CD14-positive monocyte (primary cell): ENCODE measurements around the gene SLC2A6. TPM values are rescaled to one million over a fixed set of nuclear protein-coding genes. Genes with fewer than 3 reads are reported as not detected.

Experiments
- DNase-seq, 3 donors: peaks; one replicate each; pipeline ENCODE4 v3.0.0-alpha.2; 2011 to 2022
- H2AFZ ChIP-seq: 2 replicates; pipeline ENCODE4 v1.6.0; 2012; ENCODE audit warnings: mild to moderate bottlenecking, low read depth, low read length, inconsistent platforms; ENCODE audit not compliant: insufficient read depth, poor library complexity, severe bottlenecking
- H3K27ac ChIP-seq, 2 donors: 1 replicate in 1 of 2; 2 replicates in 1 of 2; pipeline ENCODE4 v1.5.1; 2012 to 2013; ENCODE audit warnings: low read length in 2 of 2, control low read depth in 1 of 2, inconsistent platforms in 1 of 2, low read depth in 1 of 2, mild to moderate bottlenecking in 1 of 2
- H3K27me3 ChIP-seq, 2 donors: one replicate each; pipeline versions ENCODE4 v1.6.0 to v1.6.1; 2011 to 2013; ENCODE audit warnings: low read length in 2 of 2; ENCODE audit not compliant: control insufficient read depth in 2 of 2, insufficient read depth in 2 of 2
- H3K36me3 ChIP-seq, 2 donors: replicated peaks in 1 of 2; 1 replicate in 1 of 2; 2 replicates in 1 of 2; pipeline versions ENCODE4 v1.5.1 to v1.6.1; 2012 to 2013; ENCODE audit warnings: low read length in 2 of 2, control low read depth in 1 of 2, inconsistent platforms in 1 of 2, mild to moderate bottlenecking in 1 of 2; ENCODE audit not compliant: insufficient read depth in 2 of 2, control insufficient read depth in 1 of 2
- H3K4me1 ChIP-seq, 2 donors: 1 replicate in 1 of 2; 2 replicates in 1 of 2; pipeline versions ENCODE4 v1.5.1 to v1.6.1; 2012 to 2013; ENCODE audit warnings: low read length in 2 of 2, control low read depth in 1 of 2, inconsistent platforms in 1 of 2, mild to moderate bottlenecking in 1 of 2, moderate library complexity in 1 of 2; ENCODE audit not compliant: insufficient read depth in 2 of 2, control insufficient read depth in 1 of 2
- H3K4me2 ChIP-seq: replicated peaks from 2 replicates; pipeline ENCODE3; 2012; ENCODE audit warnings: low read length, moderate library complexity, mild to moderate bottlenecking; ENCODE audit not compliant: poor library complexity, severe bottlenecking; ENCODE audit errors: extremely low read depth
- H3K4me3 ChIP-seq, 3 experiments: fragments of 200-600 bp in 1 of 3; sonication (generic) in 1 of 3; replicated peaks in 1 of 3; 1 replicate in 2 of 3; 2 replicates in 1 of 3; pipeline ENCODE4 v1.5.1; 2011 to 2013; ENCODE audit warnings: low read length in 3 of 3, mild to moderate bottlenecking in 3 of 3, control low read depth in 2 of 3, low read depth in 2 of 3, inconsistent platforms in 1 of 3, moderate library complexity in 1 of 3
- H3K79me2 ChIP-seq: 2 replicates; pipeline ENCODE4 v1.6.0; 2012; ENCODE audit warnings: mild to moderate bottlenecking, control low read depth, inconsistent platforms, low read length, moderate library complexity; ENCODE audit not compliant: insufficient read depth
- H3K9ac ChIP-seq: 2 replicates; pipeline ENCODE4 v1.6.0; 2017; ENCODE audit warnings: low read length, mild to moderate bottlenecking; ENCODE audit not compliant: insufficient read depth, poor library complexity, severe bottlenecking
- H3K9me3 ChIP-seq, 2 donors: replicated peaks in 1 of 2; 1 replicate in 1 of 2; 2 replicates in 1 of 2; pipeline versions ENCODE4 v1.5.1 to v1.6.1; 2012 to 2013; ENCODE audit warnings: low read length in 2 of 2, control low read depth in 1 of 2; ENCODE audit not compliant: control insufficient read depth in 1 of 2, insufficient read depth in 1 of 2
- H4K20me1 ChIP-seq: 2 replicates; pipeline ENCODE4 v1.6.0; 2012; ENCODE audit warnings: mild to moderate bottlenecking, low read length, control low read depth, moderate library complexity; ENCODE audit not compliant: insufficient read depth
- H3K27ac Mint-ChIP-seq, 7 donors: one replicate each; pipeline ENCODE4 v1.8.0; 2020; ENCODE audit warnings: mild to moderate bottlenecking in 7 of 7, mixed read lengths in 7 of 7, moderate library complexity in 6 of 7, inconsistent platforms in 2 of 7
- H3K27me3 Mint-ChIP-seq, 3 donors: one replicate each; pipeline ENCODE4 v1.8.0; 2021 to 2022; ENCODE audit warnings: low read depth in 3 of 3, mild to moderate bottlenecking in 3 of 3, mixed read lengths in 3 of 3, moderate library complexity in 3 of 3, inconsistent platforms in 1 of 3
- H3K36me3 Mint-ChIP-seq, 2 donors: one replicate each; pipeline ENCODE4 v1.8.0; 2020; ENCODE audit warnings: mixed read lengths in 2 of 2, inconsistent platforms in 1 of 2, mild to moderate bottlenecking in 1 of 2
- H3K4me1 Mint-ChIP-seq: one replicate; pipeline ENCODE4 v1.8.0; 2020; ENCODE audit warnings: mild to moderate bottlenecking, mixed read lengths
- H3K4me3 Mint-ChIP-seq, 2 donors: one replicate each; pipeline ENCODE4 v1.8.0; 2020; ENCODE audit warnings: mild to moderate bottlenecking in 2 of 2, mixed read lengths in 2 of 2, moderate library complexity in 1 of 2
- H3K9me3 Mint-ChIP-seq, 7 donors: one replicate each; pipeline ENCODE4 v1.8.0; 2020 to 2022; ENCODE audit warnings: mixed read lengths in 7 of 7, mild to moderate bottlenecking in 6 of 7, moderate library complexity in 6 of 7, inconsistent platforms in 2 of 7
- CTCF ChIP-seq: fragments of 200-600 bp; IDR thresholded peaks from one replicate; pipeline ENCODE4 v1.8.0; 2022; ENCODE audit warnings: antibody characterized with exemption, mild to moderate bottlenecking
- WGBS: methylation state at CpG from one replicate; pipeline ENCODE4 v1.1.5; 2013; ENCODE audit warnings: missing lambda C conversion rate; ENCODE audit not compliant: insufficient coverage; 5-methylcytosine and 5-hydroxymethylcytosine counted together
- intact Hi-C, 2 donors: fragments of 100-400 bp; cut with micrococcal nuclease; formaldehyde crosslinking; loops; one replicate each; pipeline versions ENCODE4 v1.15.0 to v1.15.1; 2023
- polyA plus RNA-seq, 3 donors: library from polyadenylated mRNA; depleted of rRNA in 1 of 3; unstranded in 2 of 3; stranded (reverse) in 1 of 3; fragments of 300-500 nt in 2 of 3; fragments of >200 nt in 1 of 3; fragmentation: Illumina TruSeq in 2 of 3; gene quantifications; 1 replicate in 2 of 3; 2 replicates in 1 of 3; pipeline ENCODE4 v1.2.3, GENCODE V29; 2012 to 2021

Gene SLC2A6
- polyA plus RNA-seq, 3 donors = 43.2 to 127 (median 60.4) TPM

GRCh38 chr9:133473743-133474142, 5.2 kb downstream of the SLC2A6 start:
- Histone ChIP-seq H3K79me2 (peaks cover 33% of the 10 kb centered on the region), H3K27ac (peak overlapping the region in 1 of 2 donors; percentile 26), H3K4me3 (no peak overlapping the region), H3K27me3 (no peaks in the 10 kb centered on the region), H3K4me2 (peak overlapping the region; percentile 97), H3K4me1 (peaks cover 86 to 96% of the 10 kb centered on the region in 2 donors), H4K20me1 (peaks cover 100% of the 10 kb centered on the region), H3K36me3 (peaks cover 44 to 45% of the 10 kb centered on the region in 2 donors), H3K9ac (no peak overlapping the region), H2AFZ (no peak overlapping the region), H3K9me3 (no peaks in the 10 kb centered on the region)
- Mint-ChIP-seq H3K27me3 (peaks cover 1 to 3% (median 2%) of the 10 kb centered on the region in 3 donors), H3K36me3 (peaks cover 30 to 54% of the 10 kb centered on the region in 2 donors), H3K9me3 (no peaks in the 10 kb centered on the region), H3K4me1 (peaks cover 67% of the 10 kb centered on the region), H3K27ac (peak overlapping the region in 1 of 7 donors; percentile 18), H3K4me3 (peak overlapping the region in 1 of 2 donors; percentile 51)
- 82% methylated on average over 19 of the region's 20 CpGs for WGBS
- DNase-seq = no peak
- intact Hi-C loops = loop anchor here in 1 of 2 donors (10.0 kb wide), 1 partner anchor 551 kb away; the partner anchor contains the start of gene BRD3OS
- no peak for TF ChIP-seq CTCF

- H3K9me3 ChIP-seq = no peaks in the 10 kb centered on the region
- peak overlapping the region in 1 of 7 donors; percentile 69 for H3K27ac Mint-ChIP-seq
- intact Hi-C loops = loop anchor here in 1 of 2 donors (10.0 kb wide), 1 partner anchor 552 kb away; the partner anchor contains the start of gene BRD3OS
- no peaks in the 10 kb centered on the region for H3K9me3 Mint-ChIP-seq
- TF ChIP-seq CTCF = no peak
- H3K36me3 ChIP-seq = peaks cover 44 to 45% of the 10 kb centered on the region in 2 donors
- no peak overlapping the region for H3K27ac ChIP-seq
- H3K9ac ChIP-seq = no peak overlapping the region
- no peaks in the 10 kb centered on the region for H3K27me3 ChIP-seq
- H3K4me3 Mint-ChIP-seq = no peak overlapping the region
- peaks cover 24% of the 10 kb centered on the region for H3K79me2 ChIP-seq
- 66% methylated on average over 15 of the region's 19 CpGs for WGBS
- no peak for DNase-seq
- peak overlapping the region in 1 of 3 experiments; percentile 17 for H3K4me3 ChIP-seq
- peaks cover 99% of the 10 kb centered on the region for H4K20me1 ChIP-seq
- peaks cover 78 to 87% of the 10 kb centered on the region in 2 donors for H3K4me1 ChIP-seq
- peak overlapping the region; percentile 12 for H3K4me2 ChIP-seq
- peaks cover 1 to 3% (median 2%) of the 10 kb centered on the region in 3 donors for H3K27me3 Mint-ChIP-seq
- no peak overlapping the region for H2AFZ ChIP-seq
- H3K36me3 Mint-ChIP-seq = peaks cover 30 to 54% of the 10 kb centered on the region in 2 donors
- H3K4me1 Mint-ChIP-seq = peaks cover 63% of the 10 kb centered on the region
Measured at GRCh38 chr9:133472753-133473378, 6.0 kb downstream of the SLC2A6 start.
